ENCODE measurements around the gene CD200R1. TPM values are rescaled to one million over a fixed set of nuclear protein-coding genes. Genes with fewer than 3 reads are reported as not detected.

The CD200R1 gene
- not detected in 2 replicates for total RNA-seq

GRCh38 chr3:112974894-112975293 lies at the start of gene CD200R1:
Gene CD200R1, minus strand, starts transcription at chr3:112975103. Its CDS starts 246 bp downstream, at chr3:112974857.

GRCh38 chr3:112990672-112991602 lies 16.0 kb upstream of the CD200R1 start, which contains the start of gene GTPBP8:
Gene GTPBP8, plus strand, starts transcription at chr3:112990984. Its CDS starts 16 bp downstream, at chr3:112991000.

Other genes starting within 250 kb of the CD200R1 start
- not detected in 2 replicates for gene CD200R1L, start 128.2 kb downstream of the CD200R1 start, total RNA-seq
- gene GTPBP8, start 15.9 kb upstream of the CD200R1 start, total RNA-seq: 39.4 and 40.2 TPM in 2 replicates
- 1.0 TPM in 2 replicates for gene BOC, start 236.5 kb upstream of the CD200R1 start, total RNA-seq